Thyroid gland (tissue), 4 donors: ENCODE results near the gene VN1R5. TPM values are rescaled to one million over a fixed set of nuclear protein-coding genes. Genes with fewer than 3 reads are reported as not detected.
"Not testable (repeated sequence)": the region's sequence is repeated elsewhere in the genome, so short reads cannot be mapped to it uniquely, and the experiment has no call there.

Experiments used
- DNase-seq, 2 donors: peaks; one replicate each; pipeline ENCODE4 v3.0.0-alpha.2; 2019
- H3K27ac ChIP-seq, 3 donors: fragments of 200-600 bp; sonication (generic); 1 replicate in 2 of 3; 2 replicates in 1 of 3; pipeline ENCODE4 v1.5.1; 2016 to 2019; ENCODE audit warnings: mild to moderate bottlenecking in 1 of 3, moderate library complexity in 1 of 3
- H3K27me3 ChIP-seq: fragments of 200-600 bp; sonication (generic); one replicate; pipeline ENCODE4 v1.5.1; 2019
- H3K36me3 ChIP-seq, 2 donors: fragments of 200-600 bp; sonication (generic); one replicate each; pipeline ENCODE4 v1.5.1; 2016 to 2019
- H3K4me1 ChIP-seq, 2 donors: fragments of 200-600 bp; sonication (generic); one replicate each; pipeline ENCODE4 v1.5.1; 2017 to 2019
- H3K4me3 ChIP-seq, 3 donors: fragments of 200-600 bp; sonication (generic); replicated peaks in 1 of 3; 1 replicate in 2 of 3; 2 replicates in 1 of 3; pipeline ENCODE4 v1.5.1; 2016; ENCODE audit warnings: mild to moderate bottlenecking in 1 of 3
- H3K9me3 ChIP-seq: fragments of 200-600 bp; sonication (generic); one replicate; pipeline ENCODE4 v1.5.1; 2017
- CTCF ChIP-seq, 6 experiments: fragments of 200-600 bp in 3 of 6; fragments of 450-650 bp in 3 of 6; sonication (generic) in 3 of 6; IDR thresholded peaks; one replicate each; pipeline ENCODE4 v1.5.1; 2016 to 2019; ENCODE audit warnings: antibody characterized with exemption in 6 of 6, mild to moderate bottlenecking in 2 of 6, inconsistent platforms in 1 of 6, moderate library complexity in 1 of 6
- POLR2A ChIP-seq, 2 donors: fragments of 450-650 bp; IDR thresholded peaks; one replicate each; pipeline ENCODE4 v1.6.1; 2017; ENCODE audit warnings: antibody characterized with exemption in 2 of 2, mild to moderate bottlenecking in 2 of 2, moderate library complexity in 1 of 2
- WGBS, 2 donors: methylation state at CpG; one replicate each; pipeline ENCODE4 v1.1.5; 2017; 5-methylcytosine and 5-hydroxymethylcytosine counted together
- intact Hi-C: fragments of 100-400 bp; cut with DNase I; formaldehyde crosslinking; loops from one replicate; pipeline ENCODE4 v1.15.1; 2023
- total RNA-seq, 4 donors: library from RNA; depleted of rRNA; stranded (reverse); fragments of >200 nt; gene quantifications; one replicate each; pipeline ENCODE4 v1.2.3, GENCODE V29; 2016

VN1R5 gene
- total RNA-seq, 4 donors from 2014 or later: not detected

GRCh38 chr1:247212012-247212411 is 43.9 kb upstream of the VN1R5 start:
- DNase-seq: no peak

GRCh38 chr1:247212627-247213617 is 43.0 kb upstream of the VN1R5 start:
- 70 to 83% methylated on average over 1 of the region's 1 CpG for WGBS, 2 donors
- intact Hi-C loops: no loop called here
- TF ChIP-seq POLR2A (IDR thresholded peaks at IDR 0.05) (no peak), CTCF (IDR thresholded peaks at IDR 0.05) (no peak)
- no peak overlapping the region for H3K4me3 ChIP-seq
- H3K27me3 ChIP-seq: no peaks in the 10 kb centered on the region
- H3K4me1 ChIP-seq: peaks cover 9 to 22% of the 10 kb centered on the region in 2 donors
- DNase-seq: no peak
- no peaks in the 10 kb centered on the region for H3K36me3 ChIP-seq
- H3K27ac ChIP-seq: no peak overlapping the region
- no peaks in the 10 kb centered on the region for H3K9me3 ChIP-seq

More at GRCh38 chr1:247212012-247212411, 43.9 kb upstream of the VN1R5 start:
- Histone ChIP-seq H3K36me3 (no peaks in the 10 kb centered on the region), H3K27me3 (no peaks in the 10 kb centered on the region), H3K4me3 (no peak overlapping the region), H3K27ac (no peak overlapping the region), H3K4me1 (peaks cover 9 to 22% of the 10 kb centered on the region in 2 donors), H3K9me3 (no peaks in the 10 kb centered on the region)
- WGBS, 2 donors: 77 to 86% methylated on average over 5 of the region's 5 CpGs
- TF ChIP-seq CTCF (IDR thresholded peaks at IDR 0.05) (no peak), POLR2A (IDR thresholded peaks at IDR 0.05) (no peak)
- intact Hi-C loops: no loop called here

- no peak for DNase-seq
- 65 to 70% methylated on average over 3 of the region's 3 CpGs for WGBS, 2 donors
- no peak overlapping the region for H3K27ac ChIP-seq
- H3K36me3 ChIP-seq: no peaks in the 10 kb centered on the region
- no peaks in the 10 kb centered on the region for H3K27me3 ChIP-seq
- H3K9me3 ChIP-seq: no peaks in the 10 kb centered on the region
- no peaks in the 10 kb centered on the region for H3K4me1 ChIP-seq
- TF ChIP-seq POLR2A (IDR thresholded peaks at IDR 0.05): no peak
- no peak for TF ChIP-seq CTCF (IDR thresholded peaks at IDR 0.05)
- no peak overlapping the region for H3K4me3 ChIP-seq
- intact Hi-C loops: no loop called here
Observed at GRCh38 chr1:247216261-247216660, 39.6 kb upstream of the VN1R5 start.

GRCh38 chr1:247218121-247218651 is 37.7 kb upstream of the VN1R5 start:
- TF ChIP-seq CTCF (IDR thresholded peaks at IDR 0.05): no peak
- no peak for TF ChIP-seq POLR2A (IDR thresholded peaks at IDR 0.05)
- DNase-seq: no peak
- H3K36me3 ChIP-seq: no peaks in the 10 kb centered on the region
- H3K27ac ChIP-seq: no peak overlapping the region
- H3K4me1 ChIP-seq: no peaks in the 10 kb centered on the region
- intact Hi-C loops: no loop called here
- H3K9me3 ChIP-seq: no peaks in the 10 kb centered on the region
- 67 to 76% methylated on average over 5 to 6 of the region's 6 CpGs for WGBS, 2 donors
- no peaks in the 10 kb centered on the region for H3K27me3 ChIP-seq
- H3K4me3 ChIP-seq: no peak overlapping the region

GRCh38 chr1:247220280-247220679 is 35.6 kb upstream of the VN1R5 start:
- H3K36me3 ChIP-seq, H3K27me3 ChIP-seq, H3K27ac ChIP-seq, DNase-seq, intact Hi-C loops, H3K4me1 ChIP-seq, H3K4me3 ChIP-seq, H3K9me3 ChIP-seq: not testable (repeated sequence)
- 94 to 97% methylated on average over 9 to 18 of the region's 30 CpGs for WGBS, 2 donors
